ENCODE measurements around the gene INPP4B. TPM values are rescaled to one million over a fixed set of nuclear protein-coding genes. Genes with fewer than 3 reads are reported as not detected.

The INPP4B gene
- total and polyA plus RNA-seq, 2 of the 4 experiments (the other 2 are of a cell fraction): 1.8 to 14.0 TPM

DNA sequence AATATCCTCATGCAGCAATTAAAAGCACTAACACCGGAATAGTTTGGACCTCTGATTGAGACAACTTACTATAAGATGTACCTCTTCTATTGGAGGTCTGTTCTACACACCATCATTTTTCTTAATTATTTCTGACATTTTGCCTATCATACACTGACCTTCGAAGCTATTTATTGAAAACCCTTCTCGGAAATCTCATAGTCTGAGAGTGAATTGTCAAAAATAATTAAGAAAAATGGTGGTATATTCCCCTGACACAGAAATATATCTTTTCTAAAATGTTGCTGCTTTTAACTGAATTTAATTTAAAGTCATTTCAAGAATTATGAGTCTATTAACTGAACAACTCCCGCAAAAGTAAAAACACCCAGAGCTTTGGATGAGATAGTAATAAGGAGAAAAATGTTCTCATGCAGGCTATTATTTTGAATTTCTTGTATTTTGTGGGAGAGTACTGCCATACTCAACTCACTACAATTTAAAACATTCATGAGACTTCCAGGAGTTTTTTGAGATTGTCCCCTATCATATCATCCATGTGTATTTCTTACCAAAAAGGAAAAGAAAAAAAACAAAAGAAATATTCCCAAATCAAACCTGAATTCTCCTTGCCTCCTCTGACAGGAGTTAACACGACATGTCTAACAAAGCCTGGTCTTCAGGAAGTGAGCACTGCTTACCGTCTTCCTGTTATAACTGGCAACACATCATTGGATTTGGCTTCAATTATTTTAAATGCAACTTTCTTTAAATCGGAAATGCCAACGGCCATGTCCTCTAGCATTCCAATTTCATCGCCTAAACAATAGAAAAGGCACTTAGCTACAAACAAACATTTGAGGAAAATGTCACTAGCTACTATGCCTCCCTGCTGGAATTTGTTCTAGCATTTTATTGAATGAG is 724.4 kb downstream of the INPP4B start:
- no peak overlapping the region for H3K9ac ChIP-seq (ENCODE audit: low read depth, low read length)
- H3K36me3 ChIP-seq (ENCODE audit: control insufficient read depth, insufficient read depth, low read length): no peaks in the 10 kb centered on the region
- H4K5ac ChIP-seq (ENCODE audit: low read depth, low read length): no peak overlapping the region
- no peak overlapping the region for H2BK120ac ChIP-seq (ENCODE audit: low read depth, low read length)
- intact Hi-C loops (cut with micrococcal nuclease): no loop called here
- H3K4me1 ChIP-seq (ENCODE audit: control insufficient read depth, insufficient read depth, low read length): no peaks in the 10 kb centered on the region; the same call in 1 of the 2 replicates
- no peak overlapping the region for H2BK20ac ChIP-seq (ENCODE audit: low read depth, low read length)
- no peak overlapping the region for H2BK15ac ChIP-seq (ENCODE audit: low read depth, low read length)
- no peak overlapping the region for H3K4me3 ChIP-seq (ENCODE audit: insufficient read depth, low read depth, low read length)
- H3K4ac ChIP-seq (ENCODE audit: low read depth, low read length): no peak overlapping the region
- no TSS peak for BruUV-seq (replicated peaks)
- no peaks in the 10 kb centered on the region for H4K20me1 ChIP-seq (ENCODE audit: insufficient read depth, low read length)
- no peaks in the 10 kb centered on the region for H3K79me1 ChIP-seq (ENCODE audit: low read depth in 1 of 2, low read length in 2 of 2)
- no peak overlapping the region for H3K4me2 ChIP-seq (ENCODE audit: low read depth, low read length)
- no peak overlapping the region for H2AFZ ChIP-seq (replicated peaks; ENCODE audit: low read length, poor library complexity)
- no peak overlapping the region for H4K8ac ChIP-seq (ENCODE audit: low read depth in 2 of 2, low read length in 2 of 2)
- H2BK5ac ChIP-seq (ENCODE audit: low read depth, low read length, poor library complexity, severe bottlenecking): no peak overlapping the region
- H2AK9ac ChIP-seq (replicated peaks; ENCODE audit: low read depth, low read length, poor library complexity): no peak overlapping the region
- H3K27me3 ChIP-seq (ENCODE audit: control insufficient read depth, insufficient read depth, low read length): no peaks in the 10 kb centered on the region
- H3K14ac ChIP-seq (replicated peaks; ENCODE audit: low read depth, low read length): no peak overlapping the region
- H3K56ac ChIP-seq (ENCODE audit: extremely low read depth, insufficient read depth, low read length): no peak overlapping the region
- no peak overlapping the region for H3K23ac ChIP-seq (ENCODE audit: low read depth, low read length)
- H3K9me3 ChIP-seq (ENCODE audit: control insufficient read depth, insufficient read depth, low read length): no peaks in the 10 kb centered on the region
- ATAC-seq (ENCODE audit: low read depth) (no peak), DNase-seq (no peak)
- in situ Hi-C loops (cut with MboI; ENCODE audit: low sequenced_read_pairs): loop anchor here (25.0 kb wide), 1 partner anchor 784 kb away; no protein-coding TSS in a partner anchor
- ChIA-PET CTCF (no interaction called here), POLR2A (ENCODE audit: unreplicated experiment) (no interaction called here)
- WGBS, 2 experiments (ENCODE audit: extremely low coverage in 2 of 2, insufficient read length in 1 of 2): 82% methylated on average over 2 of the region's 9 CpGs; no CpG with 5 or more reads in 1 of the 2 experiments
- H4K91ac ChIP-seq (ENCODE audit: insufficient read depth, low read depth, low read length): no peak overlapping the region
- dilution Hi-C loops (cut with HindIII; ENCODE audit: low sequenced_read_pairs, unreplicated experiment): no loop called here
- H3K18ac ChIP-seq (ENCODE audit: low read depth, low read length): no peak overlapping the region
- H3K27ac ChIP-seq (ENCODE audit: insufficient read depth, low read length): no peak overlapping the region
- no peak overlapping the region for H2AK5ac ChIP-seq (ENCODE audit: low read depth, low read length)
- H3K9me1 ChIP-seq (ENCODE audit: insufficient read depth, low read length): no peaks in the 10 kb centered on the region
- TF ChIP-seq CEBPB (IDR thresholded peaks at IDR 0.05; ENCODE audit: low read depth, low read length) (no peak), FOS (IDR thresholded peaks at IDR 0.05; ENCODE audit: low read depth, low read length) (no peak), RCOR1 (IDR thresholded peaks at IDR 0.05; ENCODE audit: insufficient replicate concordance, low read length) (no peak), MAZ (IDR thresholded peaks at IDR 0.05; ENCODE audit: borderline replicate concordance, low read depth, low read length) (no peak), NFE2L2 (IDR thresholded peaks at IDR 0.05; ENCODE audit: low read depth, low read length) (no peak), CHD1 (IDR thresholded peaks at IDR 0.05; ENCODE audit: low read depth, low read length) (no peak), MAFK (IDR thresholded peaks at IDR 0.05; ENCODE audit: low read depth, low read length) (no peak), POLR2A (IDR thresholded peaks at IDR 0.05; ENCODE audit: low read depth, low read length) (no peak), MXI1 (IDR thresholded peaks at IDR 0.05; ENCODE audit: borderline replicate concordance, low read depth, low read length) (no peak), RFX5 (IDR thresholded peaks at IDR 0.05; ENCODE audit: low read depth, low read length) (no peak)
- TF ChIP-seq, protein P1, sequence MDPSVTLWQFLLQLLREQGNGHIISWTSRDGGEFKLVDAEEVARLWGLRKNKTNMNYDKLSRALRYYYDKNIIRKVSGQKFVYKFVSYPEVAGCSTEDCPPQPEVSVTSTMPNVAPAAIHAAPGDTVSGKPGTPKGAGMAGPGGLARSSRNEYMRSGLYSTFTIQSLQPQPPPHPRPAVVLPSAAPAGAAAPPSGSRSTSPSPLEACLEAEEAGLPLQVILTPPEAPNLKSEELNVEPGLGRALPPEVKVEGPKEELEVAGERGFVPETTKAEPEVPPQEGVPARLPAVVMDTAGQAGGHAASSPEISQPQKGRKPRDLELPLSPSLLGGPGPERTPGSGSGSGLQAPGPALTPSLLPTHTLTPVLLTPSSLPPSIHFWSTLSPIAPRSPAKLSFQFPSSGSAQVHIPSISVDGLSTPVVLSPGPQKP (IDR thresholded peaks at IDR 0.05; ENCODE audit: borderline replicate concordance, low read depth, low read length): no peak
